ENCODE results near the gene DDX31.
A peak's percentile ranks its signal among the peaks of the same experiment; 100 is the strongest.

The DDX31 gene

GRCh38 chr9:132651259-132651658 lies 18.5 kb downstream of the DDX31 start:
- Histone ChIP-seq H3K27me3 (ENCODE audit: control insufficient read depth, low read length) (no peaks in the 10 kb centered on the region), H3K36me3 (ENCODE audit: control insufficient read depth, low read length) (peaks cover 73% of the 10 kb centered on the region)

GRCh38 chr9:132648685-132649084 lies 21.1 kb downstream of the DDX31 start:
- H3K4me3 ChIP-seq (ENCODE audit: low read length), result no peak overlapping the region
- no peaks in the 10 kb centered on the region for H3K27me3 ChIP-seq (ENCODE audit: control insufficient read depth, low read length)
- H3K4me1 ChIP-seq (ENCODE audit: control insufficient read depth, low read length), result no peaks in the 10 kb centered on the region
- no peaks in the 10 kb centered on the region for H3F3A ChIP-seq (ENCODE audit: control insufficient read depth, insufficient read depth)
- TF ChIP-seq EZH2phosphoT487 (IDR thresholded peaks at IDR 0.05; ENCODE audit: borderline replicate concordance, low read length), result no peak
- TF ChIP-seq CTCF (IDR thresholded peaks at IDR 0.05; ENCODE audit: low read depth, low read length, poor library complexity, severe bottlenecking), result no peak
- H3K9me3 ChIP-seq (ENCODE audit: control insufficient read depth, insufficient read depth, low read length), result no peaks in the 10 kb centered on the region
- no peak overlapping the region for H3K4me2 ChIP-seq (ENCODE audit: low read length)
- no peak overlapping the region for H3K27ac ChIP-seq (ENCODE audit: low read depth, low read length)
- no peaks in the 10 kb centered on the region for H4K20me1 ChIP-seq (ENCODE audit: control insufficient read depth, insufficient read depth, low read depth, low read length)
- H3K79me2 ChIP-seq (ENCODE audit: control insufficient read depth, low read length), result no peaks in the 10 kb centered on the region
- peaks cover 86% of the 10 kb centered on the region for H3K36me3 ChIP-seq (ENCODE audit: control insufficient read depth, low read length)
- no peaks in the 10 kb centered on the region for H3K9me2 ChIP-seq (replicated peaks; ENCODE audit: control insufficient read depth, low read length)

More at GRCh38 chr9:132651259-132651658, 18.5 kb downstream of the DDX31 start:
- Histone ChIP-seq H3K79me2 (ENCODE audit: control insufficient read depth, low read length) (peaks cover 8% of the 10 kb centered on the region), H3K4me1 (ENCODE audit: control insufficient read depth, low read length) (no peaks in the 10 kb centered on the region), H3K4me2 (ENCODE audit: low read length) (no peak overlapping the region), H4K20me1 (ENCODE audit: control insufficient read depth, insufficient read depth, low read depth, low read length) (no peaks in the 10 kb centered on the region), H3K9me2 (replicated peaks; ENCODE audit: control insufficient read depth, low read length) (no peaks in the 10 kb centered on the region), H3F3A (ENCODE audit: control insufficient read depth, insufficient read depth) (no peaks in the 10 kb centered on the region; the same call in 1 of the 2 replicates), H3K9me3 (ENCODE audit: control insufficient read depth, insufficient read depth, low read length) (no peaks in the 10 kb centered on the region), H3K4me3 (ENCODE audit: low read length) (no peak overlapping the region), H3K27ac (ENCODE audit: low read depth, low read length) (no peak overlapping the region)
- TF ChIP-seq EZH2phosphoT487 (IDR thresholded peaks at IDR 0.05; ENCODE audit: borderline replicate concordance, low read length) (no peak), CTCF (IDR thresholded peaks at IDR 0.05; ENCODE audit: low read depth, low read length, poor library complexity, severe bottlenecking) (peak; percentile 30)

- H3K27me3 ChIP-seq (ENCODE audit: control insufficient read depth, low read length), result no peaks in the 10 kb centered on the region
- TF ChIP-seq EZH2phosphoT487 (IDR thresholded peaks at IDR 0.05; ENCODE audit: borderline replicate concordance, low read length) (no peak), CTCF (IDR thresholded peaks at IDR 0.05; ENCODE audit: low read depth, low read length, poor library complexity, severe bottlenecking) (no peak)
- no peaks in the 10 kb centered on the region for H4K20me1 ChIP-seq (ENCODE audit: control insufficient read depth, insufficient read depth, low read depth, low read length)
- no peak overlapping the region for H3K27ac ChIP-seq (ENCODE audit: low read depth, low read length)
- no peaks in the 10 kb centered on the region for H3K4me1 ChIP-seq (ENCODE audit: control insufficient read depth, low read length)
- H3F3A ChIP-seq (ENCODE audit: control insufficient read depth, insufficient read depth), result no peaks in the 10 kb centered on the region
- H3K4me2 ChIP-seq (ENCODE audit: low read length), result no peak overlapping the region
- no peaks in the 10 kb centered on the region for H3K9me2 ChIP-seq (replicated peaks; ENCODE audit: control insufficient read depth, low read length)
- H3K36me3 ChIP-seq (ENCODE audit: control insufficient read depth, low read length), result peaks cover 89% of the 10 kb centered on the region
- no peak overlapping the region for H3K4me3 ChIP-seq (ENCODE audit: low read length)
- no peaks in the 10 kb centered on the region for H3K79me2 ChIP-seq (ENCODE audit: control insufficient read depth, low read length)
- H3K9me3 ChIP-seq (ENCODE audit: control insufficient read depth, insufficient read depth, low read length), result no peaks in the 10 kb centered on the region
These were observed 21.5 kb downstream of the DDX31 start for GRCh38 chr9:132648283-132648682.

Measured in DOHH2 (cell line).